ENCODE data around the gene ALDH4A1. TPM values are rescaled to one million over a fixed set of nuclear protein-coding genes. Genes with fewer than 3 reads are reported as not detected.

Gene ALDH4A1
- total and polyA plus RNA-seq, 9 of the 15 experiments (the other 6 are each of a cell fraction or from before 2014, with no cell fraction given) = 0.27 to 31.4 (median 16.6) TPM

GRCh38 chr1:18831656-18832055 lies 70.7 kb downstream of the ALDH4A1 start (continued):
- TF ChIP-seq ZBTB11 (CRISPR knock-in tag; IDR thresholded peaks at IDR 0.05) (no peak), RBM25 (IDR thresholded peaks at IDR 0.05; ENCODE audit: low read depth, low read length, severe bottlenecking) (no peak), BCLAF1 (IDR thresholded peaks at IDR 0.05; ENCODE audit: borderline replicate concordance in 1 of 2, control insufficient read depth in 1 of 2, low read depth in 2 of 2, low read length in 1 of 2) (no peak)
